ENCODE results near the gene ATG16L2.
"Not testable (repeated sequence)": the region's sequence is repeated elsewhere in the genome, so short reads cannot be mapped to it uniquely, and the experiment has no call there.

Gene ATG16L2

GRCh38 chr11:72779495-72780128 lies 34.6 kb upstream of the ATG16L2 start:
- DNase-seq (ENCODE audit: low read depth in 1 of 2, low spot score in 1 of 2), result no peak

GRCh38 chr11:72780296-72781062 lies 33.7 kb upstream of the ATG16L2 start:
- no peak for DNase-seq (ENCODE audit: low read depth in 1 of 2, low spot score in 1 of 2)

- no peak for DNase-seq (ENCODE audit: low read depth in 1 of 2, low spot score in 1 of 2)
Observed at GRCh38 chr11:72781063-72781312, 33.2 kb upstream of the ATG16L2 start.

- DNase-seq (ENCODE audit: low read depth in 1 of 2, low spot score in 1 of 2), result peak; percentile 28 to 56
Observed at GRCh38 chr11:72781313-72782080, 32.7 kb upstream of the ATG16L2 start.

- no peak for DNase-seq (ENCODE audit: low read depth in 1 of 2, low spot score in 1 of 2)
Observed at GRCh38 chr11:72782081-72782920, 31.9 kb upstream of the ATG16L2 start.

GRCh38 chr11:72783144-72783905 lies 30.9 kb upstream of the ATG16L2 start:
- DNase-seq (ENCODE audit: low read depth in 1 of 2, low spot score in 1 of 2), result no peak

GRCh38 chr11:72784662-72785061 lies 29.5 kb upstream of the ATG16L2 start:
- no peak for DNase-seq (ENCODE audit: low read depth in 1 of 2, low spot score in 1 of 2)

- DNase-seq (ENCODE audit: low read depth in 1 of 2, low spot score in 1 of 2), result no peak
Observed at GRCh38 chr11:72786305-72787215, 27.7 kb upstream of the ATG16L2 start.

- DNase-seq (ENCODE audit: low read depth in 1 of 2, low spot score in 1 of 2), result no peak
Observed at GRCh38 chr11:72787216-72788104, 26.8 kb upstream of the ATG16L2 start.

- no peak for DNase-seq (ENCODE audit: low read depth in 1 of 2, low spot score in 1 of 2)
Observed at GRCh38 chr11:72788241-72788640, 26.0 kb upstream of the ATG16L2 start.

GRCh38 chr11:72789493-72790131 lies 24.6 kb upstream of the ATG16L2 start:
- no peak for DNase-seq (ENCODE audit: low read depth in 1 of 2, low spot score in 1 of 2)

- DNase-seq (ENCODE audit: low read depth in 1 of 2, low spot score in 1 of 2), result not testable (repeated sequence)
Observed at GRCh38 chr11:72791228-72791627, 23.0 kb upstream of the ATG16L2 start.

GRCh38 chr11:72792437-72793021 lies 21.7 kb upstream of the ATG16L2 start:
- no peak for DNase-seq (ENCODE audit: low read depth in 1 of 2, low spot score in 1 of 2)

GRCh38 chr11:72793076-72793424 lies 21.2 kb upstream of the ATG16L2 start:
- DNase-seq (ENCODE audit: low read depth in 1 of 2, low spot score in 1 of 2), result no peak

GRCh38 chr11:72793425-72794367 lies 20.5 kb upstream of the ATG16L2 start, which contains the start of gene STARD10:
STARD10 (minus strand) TSS chr11:72794047; CDS start chr11:72781181, 12,866 bp downstream.
- DNase-seq (ENCODE audit: low read depth in 1 of 2, low spot score in 1 of 2), result peak; percentile 89 to 92

GRCh38 chr11:72798361-72798760 lies 15.8 kb upstream of the ATG16L2 start:
- DNase-seq (ENCODE audit: low read depth in 1 of 2, low spot score in 1 of 2), result no peak

GRCh38 chr11:72799441-72799840 lies 14.8 kb upstream of the ATG16L2 start:
- DNase-seq (ENCODE audit: low read depth in 1 of 2, low spot score in 1 of 2), result no peak
